Measurements from ENCODE around the gene ACYP2.

The ACYP2 gene

GRCh38 chr2:54164106-54164505 lies 48.7 kb downstream of the ACYP2 start:
- no peak for DNase-seq

GRCh38 chr2:54166121-54166773 lies 50.8 kb downstream of the ACYP2 start:
- no peak for DNase-seq

GRCh38 chr2:54176577-54176976 lies 61.2 kb downstream of the ACYP2 start:
- DNase-seq: no peak

GRCh38 chr2:54183281-54183680 lies 67.9 kb downstream of the ACYP2 start:
- DNase-seq: no peak

GRCh38 chr2:54183972-54184371 lies 68.6 kb downstream of the ACYP2 start:
- no peak for DNase-seq

GRCh38 chr2:54185105-54185504 lies 69.7 kb downstream of the ACYP2 start:
- no peak for DNase-seq

- DNase-seq: no peak
Observed at GRCh38 chr2:54187331-54187730, 71.9 kb downstream of the ACYP2 start.

- no peak for DNase-seq
Observed at GRCh38 chr2:54189539-54189938, 74.1 kb downstream of the ACYP2 start.

- DNase-seq: no peak
Observed at GRCh38 chr2:54191361-54192135, 76.1 kb downstream of the ACYP2 start.

- no peak for DNase-seq
Observed at GRCh38 chr2:54194761-54195750, 79.6 kb downstream of the ACYP2 start.

GRCh38 chr2:54196646-54197045 lies 81.2 kb downstream of the ACYP2 start:
- no peak for DNase-seq

- no peak for DNase-seq
Observed at GRCh38 chr2:54204476-54204875, 89.1 kb downstream of the ACYP2 start.

GRCh38 chr2:54206596-54206995 lies 91.2 kb downstream of the ACYP2 start:
- no peak for DNase-seq

- DNase-seq: no peak
Observed at GRCh38 chr2:54207666-54208195, 92.3 kb downstream of the ACYP2 start.

GRCh38 chr2:54208364-54209240 lies 93.2 kb downstream of the ACYP2 start:
- DNase-seq: no peak

GRCh38 chr2:54209379-54209778 lies 94.0 kb downstream of the ACYP2 start:
- no peak for DNase-seq

- no peak for DNase-seq
Observed at GRCh38 chr2:54212456-54212855, 97.0 kb downstream of the ACYP2 start.

- no peak for DNase-seq
Observed at GRCh38 chr2:54213082-54213481, 97.7 kb downstream of the ACYP2 start.

GRCh38 chr2:54224997-54225396 lies 109.6 kb downstream of the ACYP2 start:
- no peak for DNase-seq

- DNase-seq: no peak
Observed at GRCh38 chr2:54226260-54226659, 110.8 kb downstream of the ACYP2 start.

GRCh38 chr2:54227798-54228197 lies 112.4 kb downstream of the ACYP2 start:
- DNase-seq: no peak

GRCh38 chr2:54228945-54229344 lies 113.5 kb downstream of the ACYP2 start:
- no peak for DNase-seq
